Measurements from ENCODE around the gene ITGA11. TPM values are rescaled to one million over a fixed set of nuclear protein-coding genes. Genes with fewer than 3 reads are reported as not detected.

ITGA11 gene
- total RNA-seq, 1 experiment from 2014 or later, result not detected

- no peak for DNase-seq (ENCODE audit: low spot score)
Observed at GRCh38 chr15:68333775-68334470, 98.0 kb downstream of the ITGA11 start.

- no peak for DNase-seq (ENCODE audit: low spot score)
Observed at GRCh38 chr15:68332266-68332665, 99.7 kb downstream of the ITGA11 start.

- no peak for DNase-seq (ENCODE audit: low spot score)
Observed at GRCh38 chr15:68330901-68331300, 101.1 kb downstream of the ITGA11 start.

GRCh38 chr15:68330416-68330815 lies 101.5 kb downstream of the ITGA11 start:
- no peak for DNase-seq (ENCODE audit: low spot score)

GRCh38 chr15:68328964-68329363 lies 103.0 kb downstream of the ITGA11 start:
- DNase-seq (ENCODE audit: low spot score), result no peak

DNA sequence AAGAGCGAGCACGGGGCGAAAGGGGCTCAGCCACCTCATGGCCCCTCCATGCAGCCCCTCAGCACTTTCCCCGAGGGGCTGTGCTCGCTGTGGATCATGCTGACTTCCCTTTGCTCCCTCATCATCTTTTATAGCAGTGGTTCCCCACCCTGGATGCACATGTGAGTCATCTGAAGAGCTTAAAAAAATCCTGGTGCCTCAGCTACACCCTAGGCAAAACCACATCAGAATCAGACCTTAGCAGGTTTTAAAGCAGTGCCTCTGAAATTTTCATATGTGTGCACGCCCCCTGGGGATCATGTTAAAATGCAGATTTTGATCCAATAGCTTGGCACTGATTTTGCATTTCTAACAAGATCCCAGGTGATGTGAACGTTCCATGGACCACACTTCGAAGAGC lies 103.5 kb downstream of the ITGA11 start:
- no peak for DNase-seq (ENCODE audit: low spot score)

- no peak for DNase-seq (ENCODE audit: low spot score)
Observed at GRCh38 chr15:68326711-68327354, 105.1 kb downstream of the ITGA11 start.

DNA sequence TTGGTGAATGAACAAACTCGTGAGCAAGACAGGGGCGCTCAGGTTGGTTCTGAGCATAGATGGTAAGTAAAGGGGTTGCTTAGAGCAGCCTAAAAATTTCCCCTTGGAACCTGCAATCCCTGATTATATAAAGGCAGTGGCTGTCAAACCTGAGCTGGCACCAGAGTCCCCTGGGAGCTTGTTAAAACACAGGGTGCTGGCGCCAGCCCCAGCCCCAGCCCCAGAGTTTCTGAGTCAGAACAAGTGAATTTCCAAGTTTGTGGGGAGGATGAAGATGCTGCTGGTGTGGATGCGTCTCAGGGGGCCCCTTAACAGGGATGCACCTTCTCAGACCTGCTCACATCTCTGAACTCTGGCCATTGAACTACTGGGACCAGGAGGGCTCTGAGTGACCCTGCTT lies 106.2 kb downstream of the ITGA11 start:
- DNase-seq (ENCODE audit: low spot score), result no peak

DNA sequence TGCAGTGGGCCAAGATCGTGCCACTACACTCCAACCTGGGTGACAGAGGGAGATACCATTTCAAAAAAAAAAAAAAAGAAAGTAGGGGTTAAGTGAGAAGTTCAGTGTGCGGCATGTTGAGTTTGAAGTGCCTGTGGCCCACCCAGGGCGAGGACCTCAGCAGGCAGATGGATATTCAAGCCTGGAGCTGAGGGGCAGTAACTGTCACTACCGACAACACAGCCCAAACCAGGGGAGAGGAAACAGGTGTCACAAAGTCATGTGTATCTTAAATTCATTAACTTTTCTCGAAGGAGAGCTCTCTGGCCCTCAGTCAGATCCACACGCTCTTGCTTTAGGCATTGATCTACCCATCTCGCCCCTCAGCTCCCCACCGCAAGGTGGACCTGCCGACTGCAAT lies 109.2 kb downstream of the ITGA11 start:
- DNase-seq (ENCODE audit: low spot score), result no peak

GRCh38 chr15:68321229-68321628 lies 110.7 kb downstream of the ITGA11 start:
- DNase-seq (ENCODE audit: low spot score), result no peak

GRCh38 chr15:68319997-68320396 lies 112.0 kb downstream of the ITGA11 start:
- no peak for DNase-seq (ENCODE audit: low spot score)

DNA sequence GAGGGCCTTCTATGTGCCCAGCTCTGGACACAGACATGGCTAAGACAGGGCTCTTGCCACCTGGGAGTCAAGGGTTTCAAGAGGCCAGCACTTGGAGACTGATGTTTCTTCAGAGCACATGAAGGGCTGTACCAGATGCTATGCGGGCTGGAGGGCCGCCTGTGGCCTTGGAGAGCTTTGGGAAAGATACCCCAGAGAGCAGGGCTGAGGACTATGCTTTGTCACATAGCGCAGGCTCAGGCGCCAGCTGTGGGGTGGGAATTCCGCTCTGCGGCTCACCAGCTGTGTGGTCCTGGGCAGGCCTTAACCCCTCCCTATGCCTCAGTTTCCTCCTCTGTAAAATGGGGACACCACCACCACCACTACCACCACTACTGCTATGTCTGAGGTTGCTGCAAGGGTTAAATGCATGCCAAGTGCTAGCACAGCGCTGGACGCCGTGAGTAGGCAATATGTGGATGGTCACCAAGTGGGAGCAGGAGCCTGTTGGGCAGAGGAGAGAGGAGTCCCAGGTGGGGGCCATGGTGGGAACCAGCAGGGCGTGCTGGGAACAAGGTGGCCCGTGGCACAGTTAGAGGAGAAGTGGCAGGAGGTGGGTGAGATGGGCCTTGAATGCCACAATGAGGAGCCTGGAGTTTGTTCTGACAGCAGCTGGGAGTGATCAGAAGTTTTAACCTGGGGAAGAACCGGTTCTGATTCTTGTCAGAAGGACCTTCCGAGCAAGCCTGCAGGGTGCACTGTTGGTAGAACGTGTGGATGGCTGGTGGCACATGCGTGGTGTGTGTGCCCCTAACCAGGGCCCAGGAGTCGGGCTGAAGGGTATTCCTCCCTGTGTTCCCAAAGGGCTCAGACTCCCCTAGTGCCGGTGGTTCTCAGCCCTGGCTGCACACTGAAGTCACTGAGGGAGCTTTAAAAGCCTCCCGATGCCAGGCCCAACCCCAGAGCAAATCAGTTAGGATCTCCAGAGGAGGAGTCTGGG lies 112.7 kb downstream of the ITGA11 start:
- no peak for DNase-seq (ENCODE audit: low spot score)

DNA sequence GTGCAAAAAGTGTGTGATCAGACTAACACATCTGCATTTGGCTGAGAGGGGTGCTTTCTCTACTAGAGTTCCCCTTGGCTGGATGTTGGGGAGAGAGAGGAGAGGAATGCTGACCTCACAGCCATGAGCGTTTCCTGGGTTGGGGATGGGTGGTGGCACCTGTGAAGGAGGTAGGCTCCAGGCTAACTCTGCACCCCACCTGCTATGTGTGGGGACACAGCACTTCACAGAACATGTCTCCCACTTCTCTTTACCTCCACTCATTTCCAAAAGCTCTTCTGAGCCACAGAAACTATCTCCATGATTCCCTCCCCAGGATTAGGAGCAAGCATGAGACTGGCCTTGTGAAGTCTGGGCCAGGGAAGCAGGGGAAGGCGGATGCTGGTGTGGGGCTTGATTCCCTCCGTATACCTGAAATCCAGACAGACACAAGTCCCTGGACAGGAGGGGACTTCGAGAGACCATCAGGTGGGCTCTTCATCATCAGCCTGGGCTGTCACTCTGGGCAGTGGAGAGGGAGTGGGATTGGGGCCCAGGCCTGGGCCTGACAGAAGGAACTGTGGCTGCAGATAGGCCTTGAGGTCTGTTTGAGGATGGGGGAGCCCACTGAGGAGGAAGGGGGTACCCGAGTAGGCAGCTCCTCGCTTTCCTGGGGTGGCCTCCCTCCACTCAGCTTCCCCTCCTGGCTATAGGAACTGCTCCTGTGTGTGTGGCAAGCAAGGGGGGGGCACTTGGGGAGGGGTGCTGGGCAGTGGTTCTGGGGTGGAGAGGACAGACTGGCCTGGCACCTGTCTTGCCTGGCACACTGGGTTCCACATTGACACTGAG lies 113.7 kb downstream of the ITGA11 start:
- no peak for DNase-seq (ENCODE audit: low spot score)

DNA sequence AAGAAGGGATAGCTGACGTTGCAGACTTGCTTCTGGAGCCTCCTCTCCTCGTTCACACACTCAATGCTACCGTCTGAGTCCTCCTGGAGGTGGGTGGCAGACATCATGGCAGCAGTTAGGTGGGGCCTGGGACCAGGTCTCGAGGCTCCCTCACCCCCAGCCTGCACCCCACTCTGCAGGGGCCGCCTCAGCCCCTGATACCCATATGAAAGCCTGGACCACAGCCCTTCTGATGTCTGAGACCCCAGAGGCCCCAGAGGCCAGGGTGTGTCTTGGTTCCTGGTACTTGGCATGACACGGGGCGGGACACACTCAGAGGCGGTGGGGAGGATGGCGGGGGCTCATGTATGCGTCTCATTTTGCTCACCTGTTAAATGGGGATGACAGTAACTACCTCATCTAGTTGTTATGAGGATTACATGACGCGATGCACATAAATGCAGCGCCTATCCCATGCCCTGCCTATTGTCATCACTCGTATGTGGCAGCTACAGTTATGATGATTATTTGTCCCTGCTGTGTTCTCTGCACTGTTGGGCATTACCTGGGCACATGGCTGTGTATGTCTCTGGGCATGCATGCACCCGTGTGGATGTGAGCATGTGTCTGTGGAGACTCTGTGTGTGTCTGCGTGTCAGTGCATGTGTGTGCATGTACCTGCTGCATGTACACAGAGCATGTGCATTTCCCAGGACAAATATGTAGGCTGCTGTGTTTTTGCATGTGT lies 114.5 kb downstream of the ITGA11 start:
- no peak for DNase-seq (ENCODE audit: low spot score)

DNA sequence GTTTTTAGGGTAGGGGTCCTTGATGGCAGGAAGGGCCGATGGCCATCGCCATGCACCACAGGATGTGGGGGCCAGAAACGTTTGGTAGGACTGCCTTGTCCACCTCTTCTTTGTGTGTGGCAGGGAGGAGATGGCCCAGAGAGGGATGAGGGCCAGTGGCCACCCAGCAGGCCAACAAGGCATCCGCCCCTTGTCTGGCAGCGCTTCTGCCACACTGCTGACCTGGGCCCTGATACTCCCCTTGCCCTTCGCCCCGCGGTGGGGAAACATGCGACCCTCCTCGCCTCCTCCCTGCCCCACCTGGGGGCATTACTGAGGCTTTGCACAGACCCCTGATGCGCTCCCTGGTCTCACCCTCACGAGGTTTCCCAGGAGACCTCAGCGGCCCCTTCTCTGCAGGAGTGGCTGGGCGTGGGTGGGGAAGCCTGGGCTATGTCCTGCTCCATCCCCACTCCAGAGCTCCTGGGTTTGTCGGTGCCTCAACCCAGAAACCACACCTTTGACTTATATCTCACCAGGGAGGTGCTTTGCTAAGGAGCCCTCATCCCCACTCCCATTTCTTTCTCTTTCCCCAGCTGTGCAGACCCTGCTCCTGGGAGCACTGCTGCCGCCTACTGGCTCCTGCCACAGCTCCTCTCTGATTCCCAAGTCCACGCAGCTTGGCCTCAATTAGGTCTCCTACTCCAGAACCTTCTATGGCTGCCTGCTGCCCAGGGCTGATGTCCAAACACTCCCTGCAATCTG lies 115.7 kb downstream of the ITGA11 start:
- DNase-seq (ENCODE audit: low spot score), result no peak

- DNase-seq (ENCODE audit: low spot score), result no peak
Observed at GRCh38 chr15:68315495-68316031, 116.4 kb downstream of the ITGA11 start.

DNA sequence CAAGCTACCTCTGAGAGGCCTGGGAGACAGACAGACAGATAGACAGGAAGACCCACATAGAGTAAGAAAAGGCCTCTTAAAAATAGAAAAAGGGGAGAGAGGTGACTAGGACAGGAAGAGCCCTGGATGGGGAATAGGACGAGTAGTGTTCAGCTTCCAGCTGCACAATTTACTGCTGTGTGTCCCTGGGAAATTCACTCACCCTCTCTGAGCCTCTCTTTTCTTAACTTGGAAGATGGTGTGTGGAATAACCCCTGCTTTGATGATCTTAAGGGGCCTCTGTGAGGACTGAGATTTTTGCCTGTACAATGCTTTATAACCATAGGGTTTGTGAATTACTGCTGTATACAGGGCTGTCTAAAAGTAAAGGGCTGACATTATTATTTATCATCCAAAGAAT lies 116.9 kb downstream of the ITGA11 start:
- no peak for DNase-seq (ENCODE audit: low spot score)

DNA sequence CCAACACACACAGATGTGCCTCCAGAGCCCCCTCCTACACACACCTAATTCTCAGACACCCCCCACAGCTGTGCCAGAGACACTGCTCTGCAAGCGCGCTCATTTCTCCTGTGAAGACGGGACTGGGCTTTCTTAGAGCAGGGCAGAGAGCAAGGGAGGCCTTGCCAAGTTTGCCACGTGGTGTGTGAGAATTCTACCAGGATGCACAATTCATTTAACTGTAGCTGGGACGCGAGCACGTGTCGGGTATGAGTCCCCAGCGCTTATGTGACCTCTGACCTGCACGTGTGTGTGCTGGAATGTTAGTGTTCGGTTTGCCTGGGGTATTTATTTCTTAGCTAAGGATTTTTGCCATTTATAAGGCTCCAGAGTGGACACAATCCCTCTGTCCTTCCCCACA lies 117.4 kb downstream of the ITGA11 start:
- DNase-seq (ENCODE audit: low spot score), result no peak

DNA sequence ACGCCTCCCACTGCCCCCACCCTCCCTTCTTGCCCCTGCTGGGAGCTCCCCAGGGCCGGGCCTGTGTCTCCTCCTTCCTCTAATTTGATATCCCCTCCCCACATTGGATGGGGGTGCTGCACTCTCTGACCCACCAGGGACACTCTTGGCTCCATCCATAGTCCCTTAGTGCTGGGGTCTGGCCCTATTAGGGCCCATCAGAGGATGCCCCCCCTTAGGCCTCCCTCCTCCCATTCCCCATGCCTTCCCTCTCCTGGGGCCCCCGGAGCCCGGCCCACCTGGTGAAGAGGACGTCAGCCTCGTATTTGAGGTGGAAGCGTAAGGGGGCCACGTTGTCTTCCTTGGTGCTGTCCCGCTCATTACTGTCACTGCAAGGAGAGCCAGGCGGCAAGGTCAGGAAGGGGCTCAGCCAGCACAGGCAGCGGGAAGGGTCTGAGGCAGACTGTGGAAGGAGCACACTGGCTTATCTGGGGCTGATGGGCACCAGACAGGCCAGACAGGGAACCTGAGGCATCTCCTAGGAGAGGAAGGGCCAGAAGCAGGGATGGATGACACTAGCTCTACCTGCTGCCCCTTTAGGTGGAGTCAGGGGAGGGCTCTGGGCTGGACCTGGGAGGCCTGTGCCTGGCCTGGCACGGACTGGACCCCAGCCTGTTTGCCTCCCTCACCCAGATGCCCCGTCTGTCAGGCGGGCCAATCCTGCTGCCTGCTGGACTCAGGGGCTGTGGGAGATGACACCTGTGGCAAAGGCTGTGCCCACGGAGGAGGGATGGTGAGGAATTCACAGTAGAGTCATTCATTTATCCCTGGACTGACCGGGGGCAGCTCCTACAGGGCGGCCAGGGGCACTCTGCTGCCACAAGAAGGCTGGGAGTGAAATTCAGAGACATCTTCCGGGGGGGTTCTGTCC lies 118.2 kb downstream of the ITGA11 start:
- no peak for DNase-seq (ENCODE audit: low spot score)

Measured in HT-29 (cell line).